ENCODE data around the gene CCDC171.

- TF ChIP-seq POLR2A (IDR thresholded peaks at IDR 0.05) (no peak), CTCF (IDR thresholded peaks at IDR 0.05) (no peak), POLR2AphosphoS5 (IDR thresholded peaks at IDR 0.05) (no peak)
Measured at GRCh38 chr9:15786616-15787015, 233.8 kb downstream of the CCDC171 start.

All from prostate gland (tissue), 2 donors.